ENCODE data around the gene IFT88. TPM values are rescaled to one million over a fixed set of nuclear protein-coding genes. Genes with fewer than 3 reads are reported as not detected.

The IFT88 gene
- total RNA-seq, 6 experiments from 2014 or later = 8.2 to 9.5 (median 9.0) TPM

DNA sequence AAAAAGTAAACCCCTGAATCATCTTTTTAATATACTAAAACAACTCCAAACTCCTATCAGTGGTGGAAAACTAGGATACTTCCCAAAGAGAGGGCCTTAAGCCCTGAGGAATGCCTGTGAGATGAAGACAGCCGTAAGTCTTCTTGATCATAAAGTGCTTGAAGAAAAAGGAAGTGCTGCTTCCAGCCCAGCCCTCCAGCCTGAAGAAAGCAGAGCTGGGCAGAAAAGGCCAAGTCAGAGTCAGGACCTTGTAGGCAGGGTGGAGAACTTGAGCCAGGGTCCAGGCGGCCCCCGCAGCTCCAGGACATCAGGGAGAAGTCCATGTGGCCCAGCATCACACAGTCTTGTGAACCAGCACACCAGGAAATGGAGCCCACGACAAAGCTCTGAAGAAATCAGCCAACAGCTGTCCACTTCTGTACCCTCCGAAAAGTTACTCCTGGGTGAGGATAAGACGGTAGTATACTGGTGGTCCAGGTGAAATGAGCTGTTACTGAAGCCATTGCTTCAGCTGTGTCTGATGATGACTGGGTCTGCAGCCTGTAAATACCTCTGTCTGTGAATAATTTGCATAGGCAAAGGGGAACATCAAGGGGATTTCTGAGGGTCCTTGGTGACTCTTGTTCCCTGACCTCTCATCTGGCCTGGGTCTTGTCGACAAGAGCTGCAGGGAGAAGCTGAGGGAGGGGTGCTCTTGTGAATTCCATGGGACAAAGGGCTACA lies 22.6 kb upstream of the IFT88 start:
- DNase-seq = no peak
- H3K27ac Mint-ChIP-seq = no peak overlapping the region
- TF ChIP-seq, protein P1, sequence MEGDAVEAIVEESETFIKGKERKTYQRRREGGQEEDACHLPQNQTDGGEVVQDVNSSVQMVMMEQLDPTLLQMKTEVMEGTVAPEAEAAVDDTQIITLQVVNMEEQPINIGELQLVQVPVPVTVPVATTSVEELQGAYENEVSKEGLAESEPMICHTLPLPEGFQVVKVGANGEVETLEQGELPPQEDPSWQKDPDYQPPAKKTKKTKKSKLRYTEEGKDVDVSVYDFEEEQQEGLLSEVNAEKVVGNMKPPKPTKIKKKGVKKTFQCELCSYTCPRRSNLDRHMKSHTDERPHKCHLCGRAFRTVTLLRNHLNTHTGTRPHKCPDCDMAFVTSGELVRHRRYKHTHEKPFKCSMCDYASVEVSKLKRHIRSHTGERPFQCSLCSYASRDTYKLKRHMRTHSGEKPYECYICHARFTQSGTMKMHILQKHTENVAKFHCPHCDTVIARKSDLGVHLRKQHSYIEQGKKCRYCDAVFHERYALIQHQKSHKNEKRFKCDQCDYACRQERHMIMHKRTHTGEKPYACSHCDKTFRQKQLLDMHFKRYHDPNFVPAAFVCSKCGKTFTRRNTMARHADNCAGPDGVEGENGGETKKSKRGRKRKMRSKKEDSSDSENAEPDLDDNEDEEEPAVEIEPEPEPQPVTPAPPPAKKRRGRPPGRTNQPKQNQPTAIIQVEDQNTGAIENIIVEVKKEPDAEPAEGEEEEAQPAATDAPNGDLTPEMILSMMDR (IDR thresholded peaks at IDR 0.05) = no peak
- no peaks in the 10 kb centered on the region for H3K9me3 Mint-ChIP-seq
- peaks cover 4% of the 10 kb centered on the region; the same call in 1 of the 2 replicates for H3K27me3 Mint-ChIP-seq (ENCODE audit: insufficient read depth)
- H3K4me3 Mint-ChIP-seq = no peak overlapping the region
- no peaks in the 10 kb centered on the region for H3K4me1 Mint-ChIP-seq (ENCODE audit: low read depth)
- no peaks in the 10 kb centered on the region for H3K36me3 Mint-ChIP-seq (ENCODE audit: low read depth)

GRCh38 chr13:20546556-20546955 lies 20.4 kb upstream of the IFT88 start:
- Mint-ChIP-seq H3K9me3 (no peaks in the 10 kb centered on the region), H3K4me3 (no peak overlapping the region)

GRCh38 chr13:20547479-20547908 lies 19.5 kb upstream of the IFT88 start:
- no peaks in the 10 kb centered on the region for H3K36me3 Mint-ChIP-seq (ENCODE audit: low read depth)
- DNase-seq = no peak
- no peaks in the 10 kb centered on the region for H3K9me3 Mint-ChIP-seq
- H3K27me3 Mint-ChIP-seq (ENCODE audit: insufficient read depth) = peaks cover 4% of the 10 kb centered on the region
- H3K4me1 Mint-ChIP-seq (ENCODE audit: low read depth) = peaks cover 16% of the 10 kb centered on the region; the same call in 1 of the 2 replicates
- no peak overlapping the region for H3K27ac Mint-ChIP-seq
- no peak overlapping the region for H3K4me3 Mint-ChIP-seq
- TF ChIP-seq, protein P1 (IDR thresholded peaks at IDR 0.05) = no peak

More at GRCh38 chr13:20546556-20546955, 20.4 kb upstream of the IFT88 start:
- DNase-seq = no peak
- H3K27me3 Mint-ChIP-seq (ENCODE audit: insufficient read depth) = peaks cover 4% of the 10 kb centered on the region
- TF ChIP-seq, protein P1 (IDR thresholded peaks at IDR 0.05) = no peak
- no peaks in the 10 kb centered on the region for H3K36me3 Mint-ChIP-seq (ENCODE audit: low read depth)
- H3K27ac Mint-ChIP-seq = no peak overlapping the region
- peaks cover 13% of the 10 kb centered on the region; the same call in 1 of the 2 replicates for H3K4me1 Mint-ChIP-seq (ENCODE audit: low read depth)

DNA sequence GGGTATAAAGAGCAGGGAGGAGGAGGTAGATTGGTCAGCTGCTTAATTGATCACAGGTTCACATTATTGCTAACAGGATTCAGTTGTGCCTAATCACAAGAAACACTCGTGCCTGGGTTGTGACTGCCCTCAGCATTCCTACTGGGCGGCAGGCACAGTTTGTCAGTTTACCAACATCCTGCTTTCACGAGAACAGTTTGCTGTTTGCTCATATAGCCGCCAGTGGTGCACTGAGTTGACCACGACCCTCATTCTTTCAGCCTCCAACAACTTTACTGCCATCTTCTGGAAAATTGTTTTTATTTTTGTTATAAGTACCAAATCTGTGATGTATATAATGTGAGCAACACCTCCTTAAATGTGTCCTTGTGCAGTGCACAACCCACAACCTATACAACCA lies 16.2 kb upstream of the IFT88 start:
- no peaks in the 10 kb centered on the region for H3K36me3 Mint-ChIP-seq (ENCODE audit: low read depth)
- DNase-seq = no peak
- TF ChIP-seq, protein P1 (IDR thresholded peaks at IDR 0.05) = peak; percentile 11; the same call in 1 of the 2 replicates
- no peaks in the 10 kb centered on the region for H3K9me3 Mint-ChIP-seq
- peaks cover 3% of the 10 kb centered on the region for H3K27me3 Mint-ChIP-seq (ENCODE audit: insufficient read depth)
- no peak overlapping the region for H3K4me3 Mint-ChIP-seq
- H3K27ac Mint-ChIP-seq = no peak overlapping the region
- peaks cover 16% of the 10 kb centered on the region; the same call in 1 of the 2 replicates for H3K4me1 Mint-ChIP-seq (ENCODE audit: low read depth)

DNA sequence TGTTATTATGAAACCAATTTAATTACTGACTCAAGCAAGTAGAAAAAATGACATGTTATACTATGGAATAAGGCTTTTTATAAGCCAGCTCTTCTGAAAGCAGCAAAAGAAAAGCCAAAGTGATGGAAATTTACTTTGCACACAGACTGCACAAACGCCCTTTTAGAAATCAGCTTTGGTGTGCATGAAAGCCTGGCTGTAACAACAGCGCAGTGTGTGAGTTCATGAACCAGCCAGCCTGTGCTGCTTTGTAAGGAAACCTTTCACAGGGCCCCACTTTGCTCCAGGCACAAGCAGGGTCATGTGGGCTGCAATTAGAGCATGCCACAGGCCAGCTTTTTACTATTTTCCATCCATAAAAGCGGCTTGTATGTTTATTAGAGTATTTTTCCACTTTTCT lies 13.6 kb upstream of the IFT88 start:
- Mint-ChIP-seq H3K4me3 (no peak overlapping the region), H3K9me3 (no peaks in the 10 kb centered on the region), H3K4me1 (ENCODE audit: low read depth) (peaks cover 16% of the 10 kb centered on the region; the same call in 1 of the 2 replicates), H3K27me3 (ENCODE audit: insufficient read depth) (peaks cover 3% of the 10 kb centered on the region), H3K27ac (no peak overlapping the region), H3K36me3 (ENCODE audit: low read depth) (no peaks in the 10 kb centered on the region)
- TF ChIP-seq, protein P1 (IDR thresholded peaks at IDR 0.05) = no peak
- no peak for DNase-seq
